HepG2 (cell line): ENCODE measurements around the gene PRR12. TPM values are rescaled to one million over a fixed set of nuclear protein-coding genes. Genes with fewer than 3 reads are reported as not detected.

Experiments
- ATF1 ChIP-seq: IDR thresholded peaks from 2 replicates; pipeline ENCODE4 v1.6.1; 2016; ENCODE audit warnings: mild to moderate bottlenecking, control low read depth
- CBX5 ChIP-seq: sonication (generic); formaldehyde crosslinking; IDR thresholded peaks from 2 replicates; pipeline ENCODE4 v1.4.0; 2020; ENCODE audit warnings: missing genetic modification reagents, borderline replicate concordance
- ESRRA ChIP-seq: sonication (generic); formaldehyde crosslinking; IDR thresholded peaks from 2 replicates; pipeline ENCODE4 v1.5.1; 2020; ENCODE audit warnings: mild to moderate bottlenecking, low read depth, missing genetic modification reagents
- GTF2F1 ChIP-seq: fragments of 150-350 bp; IDR thresholded peaks from 2 replicates; pipeline ENCODE4 v1.6.1; 2014; ENCODE audit warnings: low read length
- GTF3A ChIP-seq: sonication (generic); formaldehyde crosslinking; conservative IDR thresholded peaks from 2 replicates; pipeline ENCODE4 v1.4.0; 2020; ENCODE audit warnings: mild to moderate bottlenecking, missing genetic modification reagents
- HNF1B ChIP-seq: sonication (generic); formaldehyde crosslinking; IDR thresholded peaks from 2 replicates; pipeline ENCODE4 v1.5.1; 2020; ENCODE audit warnings: mild to moderate bottlenecking, moderate library complexity, missing genetic modification reagents
- NFKB2 ChIP-seq: sonication (generic); formaldehyde crosslinking; IDR thresholded peaks from 2 replicates; pipeline ENCODE4 v1.4.0; 2020; ENCODE audit warnings: missing genetic modification reagents, borderline replicate concordance
- NR2F2 ChIP-seq: IDR thresholded peaks from 2 replicates; pipeline ENCODE4 v1.6.1; 2012; ENCODE audit warnings: low read depth, inconsistent platforms, borderline replicate concordance
- SCMH1 ChIP-seq: sonication (generic); formaldehyde crosslinking; IDR thresholded peaks from 2 replicates; pipeline ENCODE4 v1.9.0; 2021; ENCODE audit warnings: missing genetic modification reagents, mild to moderate bottlenecking, borderline replicate concordance
- SRF ChIP-seq: IDR thresholded peaks from 2 replicates; pipeline ENCODE4 v1.6.1; 2011; ENCODE audit warnings: mild to moderate bottlenecking, low read depth, low read length, moderate library complexity
- TBX2 ChIP-seq: sonication (generic); formaldehyde crosslinking; IDR thresholded peaks from 2 replicates; pipeline ENCODE4 v1.5.0; 2020; ENCODE audit warnings: missing genetic modification reagents, mild to moderate bottlenecking, borderline replicate concordance
- ZBED4 ChIP-seq: sonication (generic); formaldehyde crosslinking; IDR thresholded peaks from 2 replicates; pipeline ENCODE4 v1.4.0; 2020; ENCODE audit warnings: missing genetic modification reagents, borderline replicate concordance
- ZBTB20 ChIP-seq: sonication (generic); formaldehyde crosslinking; IDR thresholded peaks from 2 replicates; pipeline ENCODE4 v1.8.1; 2023; ENCODE audit warnings: missing genetic modification reagents, low read depth, mild to moderate bottlenecking, borderline replicate concordance
- ZFX ChIP-seq: sonication (generic); formaldehyde crosslinking; IDR thresholded peaks from 2 replicates; pipeline ENCODE4 v1.4.0; 2020; ENCODE audit warnings: mild to moderate bottlenecking, low read depth, missing genetic modification reagents, moderate library complexity
- ZNF121 ChIP-seq: sonication (generic); formaldehyde crosslinking; IDR thresholded peaks from 2 replicates; pipeline ENCODE4 v1.5.0; 2020; ENCODE audit warnings: mild to moderate bottlenecking, missing genetic modification reagents
- ZNF160 ChIP-seq: sonication (generic); formaldehyde crosslinking; IDR thresholded peaks from 2 replicates; pipeline ENCODE4 v1.8.0; 2022; ENCODE audit warnings: mild to moderate bottlenecking, inconsistent platforms, missing genetic modification reagents
- ZNF18 ChIP-seq: sonication (generic); formaldehyde crosslinking; IDR thresholded peaks from 2 replicates; pipeline ENCODE4 v1.8.0; 2022; ENCODE audit warnings: mild to moderate bottlenecking, missing genetic modification reagents; ENCODE audit not compliant: insufficient replicate concordance
- ZNF281 ChIP-seq: sonication (generic); formaldehyde crosslinking; IDR thresholded peaks from 2 replicates; pipeline ENCODE4 v1.4.0; 2020; ENCODE audit warnings: missing genetic modification reagents, borderline replicate concordance
- ZNF296 ChIP-seq: sonication (generic); formaldehyde crosslinking; conservative IDR thresholded peaks from 2 replicates; pipeline ENCODE4 v1.5.0; 2020; ENCODE audit warnings: mild to moderate bottlenecking, missing genetic modification reagents
- polyA plus RNA-seq, 8 experiments: library from polyadenylated mRNA; depleted of rRNA in 3 of 8; stranded (reverse) in 7 of 8; unstranded in 1 of 8; fragments of >200 nt; fragmentation: Illumina TruSeq in 4 of 8; extraction: Trizol in 4 of 8; gene quantifications; 2 replicates each; pipeline versions ENCODE4 v1.2.1 to v1.2.3, GENCODE V29; 2011 to 2016; ENCODE audit warnings: low read depth in 4 of 8, missing spikeins in 1 of 8, mixed read lengths in 1 of 8; ENCODE audit not compliant: insufficient read depth in 1 of 8
- total RNA-seq, 5 experiments: library from RNA; depleted of rRNA; stranded (reverse); fragments of >200 nt; fragmentation: Illumina TruSeq; extraction: Trizol; gene quantifications; 2 replicates each; pipeline ENCODE4 v1.2.3, GENCODE V29; 2016; ENCODE audit warnings: low read depth in 1 of 5

Gene PRR12
- total and polyA plus RNA-seq, 2 of the 13 experiments (the other 11 are each of a cell fraction or from before 2014, with no cell fraction given), result 0.62 to 1.5 TPM

GRCh38 chr19:49640113-49640898, 49.3 kb downstream of the PRR12 start, which contains the start of gene RRAS (continued):
- TF ChIP-seq CBX5 (CRISPR knock-in tag) (peak; percentile 77; the same call in 1 of the 2 replicates), GTF3A (CRISPR knock-in tag) (no peak), ZNF160 (CRISPR knock-in tag) (0 out of 2 replicates have a peak, but pooled peaks have one; percentile 19), HNF1B (CRISPR knock-in tag) (peak; percentile 90), GTF2F1 (peak; percentile 70; the same call in 1 of the 2 replicates), ZBED4 (CRISPR knock-in tag) (peak; percentile 10; the same call in 1 of the 2 replicates), ZFX (CRISPR knock-in tag) (peak; percentile 72; the same call in 1 of the 2 replicates), NR2F2 (no peak), ESRRA (CRISPR knock-in tag) (no peak), NFKB2 (no peak), TBX2 (CRISPR knock-in tag) (peak; percentile 75; the same call in 1 of the 2 replicates), ZBTB20 (no peak), ZNF121 (no peak), ZNF296 (no peak), SCMH1 (no peak), ZNF281 (CRISPR knock-in tag) (peak; percentile 28; the same call in 1 of the 2 replicates), SRF (peak; percentile 17; the same call in 1 of the 2 replicates), ZNF18 (CRISPR knock-in tag) (no peak), ATF1 (no peak)
